Mammary epithelial cell (primary cell): ENCODE results near the gene THADA.

Experiments used
- CTCF ChIP-seq, 2 donors: IDR thresholded peaks in 1 of 2; conservative IDR thresholded peaks in 1 of 2; 2 replicates each; pipeline ENCODE4 v1.5.1; 2011 to 2012; ENCODE audit warnings: inconsistent platforms in 2 of 2, low read length in 2 of 2, mild to moderate bottlenecking in 2 of 2, control low read depth in 1 of 2, low read depth in 1 of 2; ENCODE audit not compliant: insufficient read depth in 1 of 2; ENCODE audit errors: extremely low read depth in 1 of 2
- EZH2 ChIP-seq: IDR thresholded peaks from 2 replicates; pipeline ENCODE4 v1.6.1; 2012; ENCODE audit warnings: low read length, inconsistent platforms, borderline replicate concordance

DNA sequence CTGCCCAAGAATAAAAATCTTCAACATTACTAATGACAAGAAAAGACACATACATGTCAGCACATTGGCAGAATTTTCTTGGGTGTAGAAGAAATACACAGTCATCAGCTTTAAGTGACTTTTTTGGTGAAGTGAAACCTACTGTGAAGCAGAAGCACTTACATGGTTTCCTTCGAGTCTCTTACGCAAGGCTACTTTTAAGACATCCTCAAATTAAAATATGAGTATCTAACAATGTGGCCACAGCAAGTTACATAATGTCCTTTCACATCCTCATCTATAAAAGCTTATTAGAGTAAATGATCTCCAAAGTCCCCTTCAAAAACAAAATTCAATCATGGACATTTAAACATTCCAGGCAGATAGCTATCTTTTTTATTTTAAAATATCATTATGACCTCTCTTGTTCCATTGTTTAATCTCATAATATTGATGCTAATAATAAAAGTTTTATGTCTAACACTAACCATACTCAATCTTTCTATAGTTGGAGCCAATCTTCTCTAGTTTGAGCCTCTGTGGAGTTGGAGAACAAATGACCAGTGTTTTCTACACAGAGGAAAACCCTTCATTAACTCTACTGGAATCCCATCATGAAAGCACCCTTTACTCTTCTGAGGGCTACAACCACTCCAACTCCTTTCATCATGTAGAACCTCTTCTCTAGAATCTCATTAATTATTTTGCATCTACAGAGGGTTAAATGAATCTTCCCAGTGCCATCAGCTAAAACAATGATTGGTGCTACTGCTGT is 187.3 kb downstream of the THADA start:
- TF ChIP-seq CTCF (conservative IDR thresholded peaks at IDR 0.05 in 1 of 2, IDR thresholded peaks at IDR 0.05 in 1 of 2; ENCODE audit: extremely low read depth in 1 of 2, insufficient read depth in 1 of 2, low read depth in 1 of 2, low read length in 2 of 2) (no peak), EZH2 (no peak)
